ENCODE data around the gene SYTL3.

Gene SYTL3

DNA sequence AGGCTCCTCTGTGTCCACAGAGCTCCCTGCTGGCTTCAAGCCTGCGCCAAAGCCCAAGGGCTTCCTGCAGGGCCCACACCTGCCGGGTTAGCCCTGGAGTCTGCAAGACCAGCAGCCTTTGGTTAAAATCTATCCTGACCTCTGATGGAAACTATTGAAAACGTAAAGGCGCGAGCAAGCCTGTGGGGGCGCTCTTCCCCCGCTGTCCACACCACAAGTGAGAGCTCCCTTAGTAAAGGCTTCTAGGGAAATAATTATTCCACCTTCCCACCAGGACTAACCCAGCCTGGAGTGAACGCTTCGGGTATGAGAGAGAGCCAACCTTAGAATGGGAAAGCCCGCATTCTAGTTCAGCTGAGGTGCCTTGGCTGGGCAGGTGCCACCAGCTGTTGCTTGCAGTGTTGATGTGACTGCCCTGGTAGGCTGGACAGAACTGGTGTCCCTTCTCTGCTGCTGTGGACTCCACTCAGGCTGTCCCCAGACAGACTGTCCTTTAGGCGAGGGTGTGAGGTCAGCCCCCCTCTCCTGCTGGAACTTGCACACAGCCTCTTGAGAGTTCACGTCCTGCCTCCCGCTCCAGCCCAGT, 68.7 kb downstream of the SYTL3 start:
- DNase-seq (ENCODE audit: low read depth): no peak

DNA sequence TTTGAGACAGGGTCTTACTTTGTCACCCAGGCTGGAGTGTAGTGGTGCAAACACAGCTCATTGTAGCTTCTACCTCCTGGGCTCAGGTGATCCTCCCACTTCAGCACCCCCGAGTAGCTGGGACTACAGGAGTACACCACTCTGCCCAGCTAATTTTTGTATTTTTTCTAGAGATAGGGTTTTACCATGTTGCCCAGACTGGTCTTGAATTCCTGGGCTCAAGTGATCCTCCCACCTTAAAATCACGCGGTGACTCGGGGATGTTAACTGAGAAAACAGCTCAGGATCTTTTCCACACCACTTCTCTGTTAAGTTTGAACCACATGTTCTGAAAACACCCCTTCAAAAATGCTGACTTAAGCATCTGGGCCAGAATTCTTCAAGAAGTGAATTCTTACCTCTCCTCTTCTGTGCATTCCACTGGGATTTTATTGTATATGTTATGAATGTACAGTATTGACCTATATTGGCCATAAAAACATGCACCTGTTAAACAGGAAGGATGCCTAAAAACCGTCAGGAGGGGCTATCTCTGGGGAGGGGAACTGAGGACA, 72.4 kb downstream of the SYTL3 start:
- DNase-seq (ENCODE audit: low read depth): no peak

DNA sequence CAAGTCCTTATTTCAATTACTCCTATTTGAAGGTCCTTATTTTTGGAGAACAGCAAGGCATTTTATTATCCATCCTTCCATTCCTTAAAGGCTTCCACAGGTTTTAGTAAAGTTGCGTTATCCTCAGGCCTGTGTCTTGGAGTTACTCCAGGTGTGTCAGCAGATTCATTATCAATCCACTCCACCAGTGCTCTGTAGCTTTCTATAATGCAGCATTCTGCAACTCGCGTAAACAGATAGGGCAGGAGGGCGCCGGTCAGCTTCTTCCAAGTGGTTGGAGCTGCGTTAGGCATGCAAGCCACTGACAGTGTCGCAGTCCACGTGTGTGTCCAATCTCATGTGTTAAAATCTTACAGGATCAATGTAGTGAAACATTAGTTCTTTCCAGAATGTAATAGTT, 75.8 kb downstream of the SYTL3 start:
- DNase-seq (ENCODE audit: low read depth): no peak

GRCh38 chr6:158729906-158730540, 80.2 kb downstream of the SYTL3 start:
- DNase-seq (ENCODE audit: low read depth): no peak

- DNase-seq (ENCODE audit: low read depth): no peak
Measured at GRCh38 chr6:158730541-158730907, 80.7 kb downstream of the SYTL3 start.

DNA sequence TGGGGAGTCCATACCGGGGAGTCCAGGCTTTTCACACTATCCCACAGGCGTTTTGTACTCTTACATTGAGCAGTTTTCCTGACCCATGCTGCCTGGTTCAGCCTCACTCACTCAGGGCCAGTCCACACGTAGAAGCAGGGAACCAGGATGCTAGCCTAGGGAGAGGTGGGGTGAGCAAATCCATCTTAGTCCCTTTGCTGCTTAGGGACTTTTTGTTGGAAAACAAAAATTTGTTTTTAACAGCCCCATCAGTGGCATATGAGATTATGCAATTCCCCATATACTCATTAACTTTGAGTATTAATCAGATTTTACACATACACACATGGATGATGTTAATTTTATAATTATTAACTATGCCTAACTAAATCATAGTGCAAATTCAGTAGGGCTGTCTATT, 85.2 kb downstream of the SYTL3 start:
- no peak for DNase-seq (ENCODE audit: low read depth)

- DNase-seq (ENCODE audit: low read depth): no peak
Measured at GRCh38 chr6:158737082-158737709, 87.3 kb downstream of the SYTL3 start.

- no peak for DNase-seq (ENCODE audit: low read depth)
Measured at GRCh38 chr6:158737710-158738615, 88.1 kb downstream of the SYTL3 start.

DNA sequence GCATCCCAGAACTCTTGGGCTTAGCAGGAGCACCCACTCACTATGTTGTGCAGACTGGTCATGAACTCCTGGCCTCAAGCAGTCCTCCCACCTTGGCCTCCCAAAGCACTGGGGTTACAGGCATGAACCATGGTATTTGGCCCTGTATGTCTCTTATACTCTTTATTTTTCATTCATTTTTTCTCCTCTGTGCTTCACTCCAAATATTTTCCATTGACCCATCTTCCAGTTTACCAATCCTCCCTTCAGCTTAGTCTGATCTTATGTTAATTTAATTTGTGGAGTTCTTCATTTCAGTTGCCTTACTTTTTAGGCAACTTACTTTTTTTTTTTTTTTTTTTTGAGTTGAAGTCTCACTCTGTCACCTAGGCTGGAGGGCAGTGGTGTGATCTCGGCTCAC, 89.8 kb downstream of the SYTL3 start:
- no peak for DNase-seq (ENCODE audit: low read depth)

GRCh38 chr6:158743033-158743651, 93.3 kb downstream of the SYTL3 start:
- DNase-seq (ENCODE audit: low read depth): no peak

GRCh38 chr6:158744986-158745430, 95.2 kb downstream of the SYTL3 start:
- no peak for DNase-seq (ENCODE audit: low read depth)

GRCh38 chr6:158751224-158751623, 101.4 kb downstream of the SYTL3 start:
- DNase-seq (ENCODE audit: low read depth): no peak

GRCh38 chr6:158751921-158752320, 102.1 kb downstream of the SYTL3 start:
- DNase-seq (ENCODE audit: low read depth): no peak

DNA sequence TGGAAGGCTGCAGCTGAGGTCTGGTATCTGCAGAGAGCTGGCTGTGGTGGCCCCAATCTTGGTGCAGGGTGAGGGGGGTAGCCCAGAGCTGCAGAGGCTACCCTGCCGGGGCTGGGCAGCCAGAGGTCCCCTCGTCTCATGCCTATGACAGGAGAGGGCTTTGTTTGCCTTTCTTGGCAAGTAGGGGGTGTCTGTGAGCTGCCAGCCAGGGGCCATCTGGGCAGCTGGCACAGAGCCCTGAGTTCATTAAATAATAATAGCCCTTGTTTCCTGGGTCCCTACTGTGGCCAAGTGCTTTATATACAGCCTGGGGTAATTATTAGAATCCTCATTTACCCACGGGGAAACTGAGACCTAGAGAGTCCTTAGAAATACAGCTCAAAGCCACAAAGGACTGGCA, 102.8 kb downstream of the SYTL3 start:
- DNase-seq (ENCODE audit: low read depth): no peak

DNA sequence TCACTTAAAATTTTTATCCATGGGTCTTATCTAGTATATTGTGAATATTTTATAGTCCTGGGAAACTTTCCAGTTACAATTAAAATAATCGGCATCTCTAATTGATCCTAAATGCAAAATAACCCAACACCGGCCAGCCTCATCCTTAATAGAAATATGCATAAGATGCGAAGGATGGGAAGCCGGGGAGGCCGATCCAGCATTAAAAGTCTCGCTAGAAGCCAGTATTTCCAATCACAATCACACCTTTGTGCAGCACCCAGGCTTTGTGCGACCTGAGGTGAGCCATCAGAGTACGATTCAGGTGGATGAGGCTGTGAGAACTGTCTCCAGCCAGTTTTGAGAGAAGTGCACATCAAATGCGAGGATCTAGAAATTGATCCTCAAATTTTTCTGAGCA, 104.0 kb downstream of the SYTL3 start:
- DNase-seq (ENCODE audit: low read depth): no peak

- DNase-seq (ENCODE audit: low read depth): no peak
Measured at GRCh38 chr6:158754738-158755137, 104.9 kb downstream of the SYTL3 start.

DNA sequence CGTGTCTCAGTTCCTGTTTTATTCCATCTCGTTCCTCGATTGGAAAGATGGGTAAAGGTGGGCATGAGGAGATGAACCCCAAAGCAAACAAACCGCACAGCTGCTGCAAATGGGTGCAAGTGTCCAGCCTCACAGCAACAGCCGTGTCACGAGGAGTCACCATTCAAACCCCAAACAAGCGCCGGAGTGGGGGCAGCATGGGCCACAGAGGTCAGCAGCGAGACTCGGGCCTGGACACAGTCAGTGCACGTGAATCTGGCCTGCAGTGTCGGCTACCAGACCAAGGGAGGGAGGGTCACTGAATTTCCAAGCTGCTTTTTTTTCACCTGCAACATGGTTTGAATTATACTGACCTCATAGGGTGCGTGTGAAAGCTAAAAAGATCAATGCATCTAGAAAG, 105.8 kb downstream of the SYTL3 start:
- DNase-seq (ENCODE audit: low read depth): no peak

GRCh38 chr6:158756126-158756525, 106.3 kb downstream of the SYTL3 start:
- DNase-seq (ENCODE audit: low read depth): no peak

- DNase-seq (ENCODE audit: low read depth): no peak
Measured at GRCh38 chr6:158756977-158757752, 107.3 kb downstream of the SYTL3 start.

DNA sequence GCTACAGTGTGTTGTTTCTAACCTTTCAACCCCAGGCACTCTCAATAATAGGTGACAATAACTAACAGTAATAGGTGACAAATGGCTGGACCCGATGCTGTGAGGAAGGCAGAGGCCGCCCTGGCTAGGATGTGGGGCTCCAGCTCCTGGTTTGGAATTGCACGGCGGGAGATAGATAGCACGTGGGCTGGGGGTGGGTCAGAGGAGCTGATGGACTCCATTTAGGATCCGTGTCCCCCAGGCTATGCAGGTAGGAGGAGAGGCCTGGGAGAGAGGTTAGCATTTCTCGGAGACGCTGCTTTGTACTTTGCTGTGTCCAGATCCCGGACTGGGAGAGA, 107.9 kb downstream of the SYTL3 start:
- no peak for DNase-seq (ENCODE audit: low read depth)

GRCh38 chr6:158758451-158758860, 108.6 kb downstream of the SYTL3 start:
- DNase-seq (ENCODE audit: low read depth): no peak
